Uterus (tissue), 2 donors: ENCODE measurements around the gene PRKCD.

Source experiments
- CTCF ChIP-seq, 4 experiments: fragments of 200-600 bp in 2 of 4; fragments of 450-650 bp in 2 of 4; sonication (generic) in 2 of 4; IDR thresholded peaks; one replicate each; pipeline ENCODE4 v1.5.1; 2016 to 2019; ENCODE audit warnings: antibody characterized with exemption in 4 of 4, mild to moderate bottlenecking in 2 of 4, moderate library complexity in 1 of 4
- POLR2A ChIP-seq, 2 donors: fragments of 450-650 bp; IDR thresholded peaks; one replicate each; pipeline ENCODE4 v1.6.1; 2016; ENCODE audit warnings: antibody characterized with exemption in 2 of 2, mild to moderate bottlenecking in 1 of 2, moderate library complexity in 1 of 2

DNA sequence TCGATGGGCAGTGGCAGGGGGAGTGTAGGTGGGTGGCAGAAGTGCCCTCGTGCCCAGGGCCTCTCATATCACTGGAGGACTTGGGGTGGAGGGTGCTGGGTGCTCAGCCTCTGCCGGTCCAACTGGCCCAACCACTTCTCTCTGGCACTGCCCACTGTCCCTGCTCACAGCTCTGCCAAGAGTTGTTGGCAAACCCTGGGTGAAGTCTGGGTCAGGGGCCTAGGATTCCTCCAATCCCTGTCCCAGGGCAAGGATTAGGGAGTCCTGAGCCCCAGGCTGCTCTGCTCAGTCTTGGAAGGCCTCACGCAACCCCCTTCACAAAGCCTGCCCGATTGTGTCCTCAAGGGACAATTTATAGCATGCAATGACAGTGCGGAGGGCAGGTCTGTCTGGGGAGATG lies 5.2 kb upstream of the PRKCD start:
- TF ChIP-seq CTCF (IDR thresholded peaks at IDR 0.05), result no peak
- TF ChIP-seq POLR2A (IDR thresholded peaks at IDR 0.05), result no peak
